K562 (cell line): ENCODE measurements around the gene TMEM41A.

Experiments
- ARHGAP35 ChIP-seq: fragments of 450-650 bp; IDR thresholded peaks from 2 replicates; pipeline ENCODE4 v1.6.1; 2018; ENCODE audit not compliant: partially characterized antibody
- EZH2 ChIP-seq: IDR thresholded peaks from 2 replicates; pipeline ENCODE4 v1.6.1; 2012; ENCODE audit warnings: low read depth, mild to moderate bottlenecking, inconsistent platforms, low read length, borderline replicate concordance
- LEF1 ChIP-seq: fragments of 450-650 bp; IDR thresholded peaks from 2 replicates; pipeline ENCODE4 v1.6.1; 2016; ENCODE audit warnings: mild to moderate bottlenecking

DNA sequence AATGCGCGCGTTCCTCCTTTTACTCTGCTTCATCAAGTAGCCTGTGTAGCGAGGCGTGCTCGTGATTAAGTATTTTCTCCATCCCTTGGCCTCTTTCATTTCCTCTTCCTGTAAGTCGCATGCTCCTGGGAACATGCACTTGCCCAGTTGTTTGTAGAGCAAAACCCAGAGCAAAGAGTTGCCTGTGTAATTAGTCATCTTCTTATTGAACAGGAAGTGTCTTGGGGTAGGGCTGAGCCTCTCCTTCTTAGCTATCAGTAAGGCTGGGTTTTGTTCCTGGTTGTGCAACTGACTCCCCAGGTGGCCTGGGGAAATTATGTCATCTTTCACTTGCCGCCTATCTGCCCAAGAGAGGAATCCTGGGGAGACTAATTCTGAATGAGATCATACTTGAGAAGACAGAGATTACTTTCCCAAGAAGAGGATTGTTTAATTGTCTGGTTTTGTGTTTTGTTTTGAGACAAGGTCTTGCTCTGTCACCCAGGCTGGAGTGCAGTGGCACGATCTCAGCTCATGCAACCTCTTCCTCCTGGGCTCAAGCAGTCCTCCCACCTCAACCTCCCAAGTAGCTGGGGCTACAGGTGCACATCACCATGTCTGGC lies 38.6 kb upstream of the TMEM41A start:
- no peak for TF ChIP-seq ARHGAP35
- TF ChIP-seq LEF1 = no peak
- no peak for TF ChIP-seq EZH2
